HCT116 (cell line): ENCODE measurements around the gene LACTB. TPM values are rescaled to one million over a fixed set of nuclear protein-coding genes. Genes with fewer than 3 reads are reported as not detected.

Source experiments
- ATAC-seq: fragments of 200-7000 bp; cut with Tn5 transposase; 2 replicates; pipeline ENCODE4 v1.9.1; 2020; ENCODE audit warnings: mild to moderate bottlenecking, moderate library complexity
- BruUV-seq: library from RNA; stranded (reverse); fragments of 400-500 nt; replicated peaks from 2 replicates; lab custom pipeline; 2021; lab: Mats Ljungman, UMichigan
- CTCF ChIA-PET: fragments of 300-600 bp; sonication (Branson Sonifier 250); formaldehyde crosslinking; loops from one replicate; lab custom pipeline; 2021; ENCODE audit warnings: antibody characterized with exemption; lab: Charles Lee
- POLR2A ChIA-PET: fragments of 300-600, 350-600 bp; sonication (Branson Sonifier 250); formaldehyde crosslinking; loops from one replicate; lab custom pipeline; 2021; ENCODE audit warnings: antibody characterized with exemption; lab: Charles Lee
- RAD21 ChIA-PET, 2 experiments: fragments of 300-600 bp; sonication (Branson Sonifier 250); formaldehyde crosslinking; loops; one replicate each; lab custom pipeline; 2023; ENCODE audit warnings: low total read pairs in 2 of 2; ENCODE audit not compliant: uncharacterized antibody in 2 of 2, unreplicated experiment in 2 of 2, low non-redundant PET in 1 of 2; lab: Charles Lee
- DNase-seq: peaks from one replicate; pipeline ENCODE4 v3.0.0-alpha.2; 2010; ENCODE audit warnings: low read depth, low spot score
- H2AFZ ChIP-seq: fragments of 200-600 bp; shearing (Covaris generic), sonication (generic); 2 replicates; pipeline ENCODE4 v1.6.1; 2017; ENCODE audit warnings: low read depth, mixed run types, mixed read lengths, antibody characterized with exemption, low read length; ENCODE audit not compliant: poor library complexity, severe bottlenecking
- H3K27ac ChIP-seq: 2 replicates; pipeline ENCODE4 v1.5.1; 2012; ENCODE audit warnings: low read depth, low read length
- H3K27me3 ChIP-seq: fragments of 200-600 bp; sonication (generic); 2 replicates; pipeline ENCODE4 v1.6.1; 2016; ENCODE audit warnings: mixed run types, low read length, mixed read lengths; ENCODE audit not compliant: insufficient read depth
- H3K36me3 ChIP-seq, 2 experiments: fragments of 200-500 bp in 1 of 2; fragments of 200-600 bp in 1 of 2; sonication (Bioruptor generic) in 1 of 2; sonication (generic) in 1 of 2; 2 replicates each; pipeline versions ENCODE4 v1.5.1 to v1.6.1; 2014 to 2016; ENCODE audit warnings: low read length in 2 of 2, inconsistent platforms in 1 of 2, mixed read lengths in 1 of 2, mixed run types in 1 of 2; ENCODE audit not compliant: insufficient read depth in 2 of 2, control insufficient read depth in 1 of 2
- H3K4me1 ChIP-seq, 2 experiments: fragments of 200-600 bp in 1 of 2; sonication (generic) in 1 of 2; 2 replicates each; pipeline versions ENCODE4 v1.5.1 to v1.6.1; 2012 to 2017; ENCODE audit warnings: low read length in 2 of 2, inconsistent platforms in 1 of 2, mild to moderate bottlenecking in 1 of 2, mixed read lengths in 1 of 2, mixed run types in 1 of 2, moderate library complexity in 1 of 2; ENCODE audit not compliant: insufficient read depth in 2 of 2, control insufficient read depth in 1 of 2
- H3K4me2 ChIP-seq: fragments of 200-600 bp; sonication (generic); 2 replicates; pipeline ENCODE4 v1.6.1; 2017; ENCODE audit warnings: mixed run types, low read length, mixed read lengths
- H3K4me3 ChIP-seq, 2 experiments: fragments of 200-600 bp in 1 of 2; sonication (generic) in 1 of 2; replicated peaks in 1 of 2; 2 replicates each; pipeline ENCODE4 v1.5.1; 2011 to 2016; ENCODE audit warnings: low read length in 2 of 2, control low read depth in 1 of 2, low read depth in 1 of 2, mild to moderate bottlenecking in 1 of 2, mixed read lengths in 1 of 2, mixed run types in 1 of 2
- H3K79me2 ChIP-seq: fragments of 200-600 bp; sonication (generic); 2 replicates; pipeline ENCODE4 v1.6.1; 2017; ENCODE audit warnings: mild to moderate bottlenecking, mixed run types, low read length, moderate library complexity, mixed read lengths; ENCODE audit not compliant: insufficient read depth
- H3K9ac ChIP-seq: fragments of 200-600 bp; sonication (generic); 2 replicates; pipeline ENCODE4 v1.6.1; 2016; ENCODE audit warnings: low read length, mixed read lengths
- H3K9me2 ChIP-seq: fragments of 200-600 bp; sonication (generic), shearing (Covaris generic); 2 replicates; pipeline ENCODE4 v1.6.1; 2017; ENCODE audit warnings: mixed run types, mild to moderate bottlenecking, moderate library complexity; ENCODE audit not compliant: insufficient read depth
- H3K9me3 ChIP-seq, 2 experiments: fragments of 200-500 bp in 1 of 2; fragments of 200-600 bp in 1 of 2; sonication (Bioruptor generic) in 1 of 2; sonication (generic) in 1 of 2; 2 replicates each; pipeline ENCODE4 v1.6.1; 2014 to 2017; ENCODE audit warnings: low read length in 2 of 2, mixed read lengths in 2 of 2, inconsistent platforms in 1 of 2, low read depth in 1 of 2, mild to moderate bottlenecking in 1 of 2, mixed run types in 1 of 2, moderate library complexity in 1 of 2; ENCODE audit not compliant: control insufficient read depth in 1 of 2, insufficient read depth in 1 of 2
- H4K20me1 ChIP-seq: fragments of 200-600 bp; sonication (generic), shearing (Covaris generic); 2 replicates; pipeline ENCODE4 v1.6.1; 2017; ENCODE audit warnings: mixed run types, mild to moderate bottlenecking, moderate library complexity; ENCODE audit not compliant: insufficient read depth
- CBX3 ChIP-seq: IDR thresholded peaks from 2 replicates; pipeline ENCODE4 v1.6.1; 2012; ENCODE audit warnings: low read depth
- REST ChIP-seq: IDR thresholded peaks from 2 replicates; pipeline ENCODE4 v1.6.1; 2012; ENCODE audit warnings: low read depth
- SIN3A ChIP-seq: IDR thresholded peaks from 2 replicates; pipeline ENCODE4 v1.6.1; 2012; ENCODE audit warnings: low read depth
- ZBTB33 ChIP-seq: IDR thresholded peaks from 2 replicates; pipeline ENCODE4 v1.6.1; 2011; ENCODE audit warnings: mild to moderate bottlenecking, low read length, moderate library complexity; ENCODE audit not compliant: insufficient replicate concordance; ENCODE audit errors: extremely low read depth
- ZNF274 ChIP-seq: fragments of 200-500 bp; sonication (Bioruptor generic); IDR thresholded peaks from 2 replicates; pipeline ENCODE4 v1.6.1; 2014; ENCODE audit warnings: mild to moderate bottlenecking, low read depth, low read length, inconsistent platforms
- intact Hi-C: fragments of 100-400 bp; cut with micrococcal nuclease; formaldehyde crosslinking; loops from 2 replicates; pipeline ENCODE4 v1.10.0; 2022
- total RNA-seq: library from RNA; stranded (reverse); gene quantifications from one replicate; pipeline ENCODE4 v1.2.1, GENCODE V29; 2021; ENCODE audit not compliant: unreplicated experiment

Gene LACTB
- total RNA-seq, 1 experiment from 2014 or later: 7.6 TPM

- TF ChIP-seq REST (no peak), ZBTB33 (no peak)
Measured at GRCh38 chr15:63121382-63122001, at the start of gene LACTB (continued).

- DNase-seq (no peak), ATAC-seq (no peak)
- Histone ChIP-seq H3K9me3 (no peaks in the 10 kb centered on the region), H3K9ac (no peak overlapping the region), H3K4me2 (no peak overlapping the region), H3K27me3 (no peaks in the 10 kb centered on the region), H3K79me2 (no peaks in the 10 kb centered on the region), H3K9me2 (no peaks in the 10 kb centered on the region), H4K20me1 (no peaks in the 10 kb centered on the region), H3K4me1 (no peaks in the 10 kb centered on the region), H2AFZ (no peak overlapping the region), H3K36me3 (no peaks in the 10 kb centered on the region), H3K4me3 (no peak overlapping the region), H3K27ac (no peak overlapping the region)
- TF ChIP-seq SIN3A: no peak
- no peak for TF ChIP-seq CBX3
- TF ChIP-seq ZNF274: no peak
- intact Hi-C loops: no loop called here
- RAD21 ChIA-PET: no interaction called here
- POLR2A ChIA-PET: no interaction called here
- CTCF ChIA-PET: interaction anchor here (1.5 kb wide), 1 partner anchor 24 kb away, joined by 4 read pairs; no protein-coding TSS in a partner anchor
- no TSS peak for BruUV-seq
Measured at GRCh38 chr15:63072023-63072650, 49.5 kb upstream of the LACTB start.
